Measurements from ENCODE around the gene SLC39A1. TPM values are rescaled to one million over a fixed set of nuclear protein-coding genes. Genes with fewer than 3 reads are reported as not detected.
A peak's percentile ranks its signal among the peaks of the same experiment; 100 is the strongest.

Gene SLC39A1
- total and polyA plus RNA-seq, 9 of the 15 experiments (the other 6 are each of a cell fraction or from before 2014, with no cell fraction given), result 9.9 to 81.1 (median 62.7) TPM

DNA sequence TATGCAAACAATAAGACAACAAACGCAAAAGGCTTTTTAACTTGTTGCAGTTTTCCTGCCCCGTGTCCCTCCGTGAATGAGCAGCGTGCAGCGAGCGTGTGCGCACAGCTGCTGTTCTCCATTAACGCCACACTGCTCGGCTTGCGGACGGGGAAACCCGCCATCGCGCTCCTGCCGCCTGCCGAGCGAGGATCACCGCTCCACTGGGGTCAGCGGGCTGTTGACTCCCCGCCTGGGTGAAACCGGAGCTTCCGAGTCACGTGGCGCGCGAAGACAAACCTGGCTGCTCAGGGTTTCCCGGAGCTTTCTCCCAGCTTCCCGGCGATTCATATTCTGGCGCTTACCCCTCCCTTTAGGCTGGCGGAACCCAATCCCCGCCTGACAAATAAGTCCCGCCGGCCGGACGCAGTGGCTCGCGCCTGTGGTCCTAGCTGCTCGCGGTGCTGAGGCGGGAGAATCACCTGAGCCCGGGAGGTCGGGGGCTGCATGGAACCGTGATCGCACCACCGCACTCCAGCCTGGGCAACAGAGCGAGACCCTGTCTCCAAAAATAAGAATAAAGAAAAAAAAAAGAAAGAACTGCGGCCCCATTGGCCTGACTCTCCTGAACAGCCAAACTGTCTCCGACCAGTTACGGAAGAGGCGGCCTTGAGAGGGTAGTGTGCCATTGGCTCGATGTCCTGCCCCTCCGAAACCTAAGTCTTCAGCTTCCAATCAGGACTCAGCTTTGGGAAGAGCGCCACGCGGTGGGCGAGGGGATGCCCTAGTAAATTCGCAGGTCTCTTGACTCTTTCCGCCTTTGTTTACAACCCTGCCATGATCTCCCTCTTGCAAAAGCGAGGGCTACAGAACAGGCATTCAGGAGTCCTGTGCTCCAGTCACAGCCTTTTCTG lies 4.0 kb upstream of the SLC39A1 start, which contains the start of gene CREB3L4 (continued):
- 0 out of 2 replicates have a peak, but pooled peaks have one; percentile 11 for TF ChIP-seq PHF21A (IDR thresholded peaks at IDR 0.05; ENCODE audit: borderline replicate concordance, low read depth)
- TF ChIP-seq WHSC1 (IDR thresholded peaks at IDR 0.05; ENCODE audit: low read length), result no peak
- TF ChIP-seq ZNF124 (CRISPR knock-in tag; IDR thresholded peaks at IDR 0.05), result no peak
- TF ChIP-seq, protein P1, sequence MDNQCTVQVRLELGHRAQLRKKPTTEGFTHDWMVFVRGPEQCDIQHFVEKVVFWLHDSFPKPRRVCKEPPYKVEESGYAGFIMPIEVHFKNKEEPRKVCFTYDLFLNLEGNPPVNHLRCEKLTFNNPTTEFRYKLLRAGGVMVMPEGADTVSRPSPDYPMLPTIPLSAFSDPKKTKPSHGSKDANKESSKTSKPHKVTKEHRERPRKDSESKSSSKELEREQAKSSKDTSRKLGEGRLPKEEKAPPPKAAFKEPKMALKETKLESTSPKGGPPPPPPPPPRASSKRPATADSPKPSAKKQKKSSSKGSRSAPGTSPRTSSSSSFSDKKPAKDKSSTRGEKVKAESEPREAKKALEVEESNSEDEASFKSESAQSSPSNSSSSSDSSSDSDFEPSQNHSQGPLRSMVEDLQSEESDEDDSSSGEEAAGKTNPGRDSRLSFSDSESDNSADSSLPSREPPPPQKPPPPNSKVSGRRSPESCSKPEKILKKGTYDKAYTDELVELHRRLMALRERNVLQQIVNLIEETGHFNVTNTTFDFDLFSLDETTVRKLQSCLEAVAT (IDR thresholded peaks at IDR 0.05), result peak; percentile 81 to 91; a peak in 3 of 4 replicates
- no peak for TF ChIP-seq RBM17 (IDR thresholded peaks at IDR 0.05; ENCODE audit: borderline replicate concordance, low read depth, low read length)
- TF ChIP-seq ZNF780A (CRISPR knock-in tag; IDR thresholded peaks at IDR 0.05), result no peak
- TF ChIP-seq MAFF (IDR thresholded peaks at IDR 0.05; ENCODE audit: low read length), result no peak
- TF ChIP-seq, protein P2, sequence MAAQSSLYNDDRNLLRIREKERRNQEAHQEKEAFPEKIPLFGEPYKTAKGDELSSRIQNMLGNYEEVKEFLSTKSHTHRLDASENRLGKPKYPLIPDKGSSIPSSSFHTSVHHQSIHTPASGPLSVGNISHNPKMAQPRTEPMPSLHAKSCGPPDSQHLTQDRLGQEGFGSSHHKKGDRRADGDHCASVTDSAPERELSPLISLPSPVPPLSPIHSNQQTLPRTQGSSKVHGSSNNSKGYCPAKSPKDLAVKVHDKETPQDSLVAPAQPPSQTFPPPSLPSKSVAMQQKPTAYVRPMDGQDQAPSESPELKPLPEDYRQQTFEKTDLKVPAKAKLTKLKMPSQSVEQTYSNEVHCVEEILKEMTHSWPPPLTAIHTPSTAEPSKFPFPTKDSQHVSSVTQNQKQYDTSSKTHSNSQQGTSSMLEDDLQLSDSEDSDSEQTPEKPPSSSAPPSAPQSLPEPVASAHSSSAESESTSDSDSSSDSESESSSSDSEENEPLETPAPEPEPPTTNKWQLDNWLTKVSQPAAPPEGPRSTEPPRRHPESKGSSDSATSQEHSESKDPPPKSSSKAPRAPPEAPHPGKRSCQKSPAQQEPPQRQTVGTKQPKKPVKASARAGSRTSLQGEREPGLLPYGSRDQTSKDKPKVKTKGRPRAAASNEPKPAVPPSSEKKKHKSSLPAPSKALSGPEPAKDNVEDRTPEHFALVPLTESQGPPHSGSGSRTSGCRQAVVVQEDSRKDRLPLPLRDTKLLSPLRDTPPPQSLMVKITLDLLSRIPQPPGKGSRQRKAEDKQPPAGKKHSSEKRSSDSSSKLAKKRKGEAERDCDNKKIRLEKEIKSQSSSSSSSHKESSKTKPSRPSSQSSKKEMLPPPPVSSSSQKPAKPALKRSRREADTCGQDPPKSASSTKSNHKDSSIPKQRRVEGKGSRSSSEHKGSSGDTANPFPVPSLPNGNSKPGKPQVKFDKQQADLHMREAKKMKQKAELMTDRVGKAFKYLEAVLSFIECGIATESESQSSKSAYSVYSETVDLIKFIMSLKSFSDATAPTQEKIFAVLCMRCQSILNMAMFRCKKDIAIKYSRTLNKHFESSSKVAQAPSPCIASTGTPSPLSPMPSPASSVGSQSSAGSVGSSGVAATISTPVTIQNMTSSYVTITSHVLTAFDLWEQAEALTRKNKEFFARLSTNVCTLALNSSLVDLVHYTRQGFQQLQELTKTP (IDR thresholded peaks at IDR 0.05; ENCODE audit: low read depth in 1 of 2, partially characterized antibody in 2 of 2), result peak; percentile 77 to 94
- peak; percentile 47 to 78 (median 68) for TF ChIP-seq CTCF (IDR thresholded peaks at IDR 0.05 in 2 of 3, conservative IDR thresholded peaks at IDR 0.05 in 1 of 3; ENCODE audit: insufficient read depth in 2 of 3, low read depth in 1 of 3, low read length in 3 of 3)
- TF ChIP-seq PHTF2 (CRISPR knock-in tag; IDR thresholded peaks at IDR 0.05), result no peak
- TF ChIP-seq KAT8 (IDR thresholded peaks at IDR 0.05; ENCODE audit: low read depth), result no peak
- peak; percentile 88 for TF ChIP-seq MAX (CRISPR knock-in tag; IDR thresholded peaks at IDR 0.05)
- no peak for TF ChIP-seq BACH1 (tag; IDR thresholded peaks at IDR 0.05)
- TF ChIP-seq, protein P3, sequence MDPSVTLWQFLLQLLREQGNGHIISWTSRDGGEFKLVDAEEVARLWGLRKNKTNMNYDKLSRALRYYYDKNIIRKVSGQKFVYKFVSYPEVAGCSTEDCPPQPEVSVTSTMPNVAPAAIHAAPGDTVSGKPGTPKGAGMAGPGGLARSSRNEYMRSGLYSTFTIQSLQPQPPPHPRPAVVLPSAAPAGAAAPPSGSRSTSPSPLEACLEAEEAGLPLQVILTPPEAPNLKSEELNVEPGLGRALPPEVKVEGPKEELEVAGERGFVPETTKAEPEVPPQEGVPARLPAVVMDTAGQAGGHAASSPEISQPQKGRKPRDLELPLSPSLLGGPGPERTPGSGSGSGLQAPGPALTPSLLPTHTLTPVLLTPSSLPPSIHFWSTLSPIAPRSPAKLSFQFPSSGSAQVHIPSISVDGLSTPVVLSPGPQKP (CRISPR knock-in tag; IDR thresholded peaks at IDR 0.05), result no peak
- no peak for TF ChIP-seq ZNF764 (CRISPR knock-in tag; IDR thresholded peaks at IDR 0.05; ENCODE audit: low read depth)
- no peak for TF ChIP-seq NR0B1 (IDR thresholded peaks at IDR 0.05; ENCODE audit: partially characterized antibody)
